ENCODE measurements around the gene PLA2G1B.

DNA sequence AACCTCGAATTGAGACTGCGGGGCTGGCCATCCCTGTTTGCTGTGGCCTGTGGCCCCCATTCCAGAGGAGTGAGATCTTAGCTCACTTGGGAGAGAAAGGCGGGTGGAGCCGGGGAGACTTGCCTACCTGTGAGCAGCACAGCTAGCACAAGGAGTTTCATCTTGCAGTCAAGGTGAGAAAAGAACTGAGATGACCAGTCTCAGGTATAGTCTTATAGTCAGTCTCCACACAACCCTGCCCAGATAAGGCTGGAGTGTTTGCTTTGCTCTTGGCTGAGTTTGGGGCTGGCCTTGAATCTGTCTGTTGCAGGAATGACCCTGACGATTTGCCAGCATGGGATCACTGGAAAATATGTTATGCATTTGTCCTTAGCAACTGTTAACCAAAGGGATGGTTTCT, at the start of gene PLA2G1B:
- TF ChIP-seq, protein P1, sequence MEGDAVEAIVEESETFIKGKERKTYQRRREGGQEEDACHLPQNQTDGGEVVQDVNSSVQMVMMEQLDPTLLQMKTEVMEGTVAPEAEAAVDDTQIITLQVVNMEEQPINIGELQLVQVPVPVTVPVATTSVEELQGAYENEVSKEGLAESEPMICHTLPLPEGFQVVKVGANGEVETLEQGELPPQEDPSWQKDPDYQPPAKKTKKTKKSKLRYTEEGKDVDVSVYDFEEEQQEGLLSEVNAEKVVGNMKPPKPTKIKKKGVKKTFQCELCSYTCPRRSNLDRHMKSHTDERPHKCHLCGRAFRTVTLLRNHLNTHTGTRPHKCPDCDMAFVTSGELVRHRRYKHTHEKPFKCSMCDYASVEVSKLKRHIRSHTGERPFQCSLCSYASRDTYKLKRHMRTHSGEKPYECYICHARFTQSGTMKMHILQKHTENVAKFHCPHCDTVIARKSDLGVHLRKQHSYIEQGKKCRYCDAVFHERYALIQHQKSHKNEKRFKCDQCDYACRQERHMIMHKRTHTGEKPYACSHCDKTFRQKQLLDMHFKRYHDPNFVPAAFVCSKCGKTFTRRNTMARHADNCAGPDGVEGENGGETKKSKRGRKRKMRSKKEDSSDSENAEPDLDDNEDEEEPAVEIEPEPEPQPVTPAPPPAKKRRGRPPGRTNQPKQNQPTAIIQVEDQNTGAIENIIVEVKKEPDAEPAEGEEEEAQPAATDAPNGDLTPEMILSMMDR (IDR thresholded peaks at IDR 0.05): no peak
- no peak for TF ChIP-seq POLR2A (IDR thresholded peaks at IDR 0.05)

Measured in lower leg skin (tissue), 3 donors.